Parathyroid adenoma (tissue), 2 donors: ENCODE data around the gene KXD1.

Experiments
- H2AFZ ChIP-seq: fragments of 300-600 bp; sonication (generic); one replicate; pipeline ENCODE4 v1.7.0; 2017; ENCODE audit warnings: antibody characterized with exemption, mild to moderate bottlenecking
- H3K27ac ChIP-seq: fragments of 300-600 bp; sonication (generic); one replicate; pipeline ENCODE4 v1.7.0; 2017
- H3K27me3 ChIP-seq: fragments of 300-600 bp; sonication (generic); one replicate; pipeline ENCODE4 v1.7.0; 2017; ENCODE audit warnings: low read length; ENCODE audit not compliant: control insufficient read depth, insufficient read depth
- H3K36me3 ChIP-seq: fragments of 300-600 bp; sonication (generic); one replicate; pipeline ENCODE4 v1.7.0; 2017; ENCODE audit warnings: low read length; ENCODE audit not compliant: control insufficient read depth, insufficient read depth
- H3K4me1 ChIP-seq: fragments of 300-600 bp; sonication (generic); one replicate; pipeline ENCODE4 v1.7.0; 2017; ENCODE audit warnings: control low read depth
- H3K4me2 ChIP-seq: fragments of 300-600 bp; sonication (generic); one replicate; pipeline ENCODE4 v1.7.0; 2017; ENCODE audit warnings: low read length
- H3K4me3 ChIP-seq: fragments of 300-600 bp; sonication (generic); one replicate; pipeline ENCODE4 v1.7.0; 2017; ENCODE audit warnings: low read depth, low read length
- H3K79me2 ChIP-seq: fragments of 300-600 bp; sonication (generic); one replicate; pipeline ENCODE4 v1.7.0; 2017; ENCODE audit warnings: control low read depth
- H3K9ac ChIP-seq: fragments of 300-600 bp; sonication (generic); one replicate; pipeline ENCODE4 v1.7.0; 2017; ENCODE audit warnings: mild to moderate bottlenecking
- H3K9me3 ChIP-seq: fragments of 300-600 bp; sonication (generic); one replicate; pipeline ENCODE4 v1.7.0; 2017; ENCODE audit warnings: low read length; ENCODE audit not compliant: control insufficient read depth
- CTCF ChIP-seq: fragments of 300-600 bp; sonication (generic); IDR thresholded peaks from one replicate; pipeline ENCODE4 v1.7.0; 2017; ENCODE audit warnings: antibody characterized with exemption, mild to moderate bottlenecking
- donor health status: primary hyperparathyroidism.

KXD1 gene

DNA sequence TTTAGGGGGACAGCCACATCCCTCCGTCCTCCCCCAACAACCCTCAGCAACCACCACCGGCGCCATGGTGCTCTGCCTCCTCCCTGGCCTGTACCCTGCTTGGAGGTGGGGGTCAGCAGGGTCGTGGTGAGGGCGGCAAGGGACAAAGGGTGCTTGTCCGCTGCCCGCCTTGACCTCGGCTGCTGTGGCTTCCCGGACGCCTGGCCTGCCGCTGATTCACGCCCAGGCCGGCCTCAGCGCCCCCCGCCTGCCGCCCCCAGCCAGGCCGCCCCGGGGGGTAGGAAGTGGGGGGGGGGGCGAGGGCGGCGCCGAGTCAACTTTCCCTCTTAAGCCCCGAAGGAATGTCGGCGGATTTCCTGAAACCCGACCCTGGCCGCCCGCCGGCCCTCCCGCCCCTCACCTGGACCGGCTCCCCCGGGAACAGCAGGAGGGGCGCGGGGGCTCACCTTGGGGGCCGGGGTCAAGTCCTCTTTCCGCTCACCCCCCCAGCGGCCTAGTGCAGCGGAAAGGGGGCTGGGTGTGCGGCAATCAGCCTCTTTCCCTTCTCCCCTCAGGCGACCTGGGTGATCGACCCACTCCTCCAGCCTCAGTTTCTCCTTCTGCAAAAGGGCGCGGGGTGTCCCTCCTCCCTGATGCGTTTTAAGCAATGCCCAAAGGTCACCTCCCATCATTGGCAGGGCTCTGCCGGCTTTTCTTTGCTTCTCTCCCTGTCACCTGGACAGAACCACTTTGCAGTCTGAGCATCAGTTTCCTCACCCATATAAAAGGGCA is 53.1 kb downstream of the KXD1 start:
- peaks cover 14% of the 10 kb centered on the region for H3K27me3 ChIP-seq
- no peak overlapping the region for H3K9ac ChIP-seq
- no peak overlapping the region for H2AFZ ChIP-seq
- no peaks in the 10 kb centered on the region for H3K9me3 ChIP-seq
- TF ChIP-seq CTCF: no peak
- no peak overlapping the region for H3K27ac ChIP-seq
- no peak overlapping the region for H3K4me3 ChIP-seq
- no peak overlapping the region for H3K4me2 ChIP-seq
- H3K79me2 ChIP-seq: no peaks in the 10 kb centered on the region
- no peaks in the 10 kb centered on the region for H3K36me3 ChIP-seq
- peaks cover 19% of the 10 kb centered on the region for H3K4me1 ChIP-seq

DNA sequence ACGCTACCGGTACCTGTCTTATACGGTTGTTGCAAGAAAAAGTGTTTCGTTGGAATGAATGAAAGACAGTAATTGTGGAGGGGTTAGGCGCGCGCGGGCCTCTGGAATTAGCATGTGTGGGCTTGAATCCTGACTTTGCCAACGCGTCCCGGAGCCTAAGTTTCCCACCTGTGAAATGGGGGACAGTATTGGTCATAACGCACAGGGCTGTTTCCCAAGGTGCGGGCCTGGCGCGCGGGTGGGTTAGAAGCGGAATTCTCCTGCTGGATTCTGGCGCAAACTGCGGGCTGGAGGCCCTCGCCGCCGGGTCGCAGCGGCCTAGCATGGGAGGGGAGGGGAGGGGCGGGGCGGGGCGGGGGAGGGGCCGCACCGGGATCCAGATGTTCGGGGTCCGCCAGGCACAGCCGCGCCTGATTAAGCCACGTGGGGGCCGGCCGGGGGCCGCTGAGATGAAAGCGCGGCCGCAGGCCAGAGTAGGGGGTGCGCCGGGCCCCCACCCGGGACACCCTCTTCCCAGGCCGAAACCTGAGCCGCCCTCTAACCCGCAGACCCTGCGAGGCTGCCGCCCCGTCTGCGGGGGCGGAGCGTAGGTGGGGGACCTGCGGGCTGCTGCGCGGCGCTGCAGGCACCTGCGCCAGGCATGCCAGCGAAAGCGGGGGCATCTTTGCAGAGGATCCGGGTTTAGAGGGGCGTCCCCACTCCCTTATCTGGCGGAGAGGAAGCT is 53.8 kb downstream of the KXD1 start:
- Histone ChIP-seq H3K4me3 (no peak overlapping the region), H3K27me3 (peaks cover 14% of the 10 kb centered on the region), H3K4me2 (peak overlapping the region; percentile 51), H3K9me3 (no peaks in the 10 kb centered on the region), H3K27ac (no peak overlapping the region), H3K36me3 (no peaks in the 10 kb centered on the region), H3K79me2 (no peaks in the 10 kb centered on the region), H2AFZ (peak overlapping the region; percentile 10), H3K9ac (no peak overlapping the region), H3K4me1 (peaks cover 19% of the 10 kb centered on the region)
- no peak for TF ChIP-seq CTCF

DNA sequence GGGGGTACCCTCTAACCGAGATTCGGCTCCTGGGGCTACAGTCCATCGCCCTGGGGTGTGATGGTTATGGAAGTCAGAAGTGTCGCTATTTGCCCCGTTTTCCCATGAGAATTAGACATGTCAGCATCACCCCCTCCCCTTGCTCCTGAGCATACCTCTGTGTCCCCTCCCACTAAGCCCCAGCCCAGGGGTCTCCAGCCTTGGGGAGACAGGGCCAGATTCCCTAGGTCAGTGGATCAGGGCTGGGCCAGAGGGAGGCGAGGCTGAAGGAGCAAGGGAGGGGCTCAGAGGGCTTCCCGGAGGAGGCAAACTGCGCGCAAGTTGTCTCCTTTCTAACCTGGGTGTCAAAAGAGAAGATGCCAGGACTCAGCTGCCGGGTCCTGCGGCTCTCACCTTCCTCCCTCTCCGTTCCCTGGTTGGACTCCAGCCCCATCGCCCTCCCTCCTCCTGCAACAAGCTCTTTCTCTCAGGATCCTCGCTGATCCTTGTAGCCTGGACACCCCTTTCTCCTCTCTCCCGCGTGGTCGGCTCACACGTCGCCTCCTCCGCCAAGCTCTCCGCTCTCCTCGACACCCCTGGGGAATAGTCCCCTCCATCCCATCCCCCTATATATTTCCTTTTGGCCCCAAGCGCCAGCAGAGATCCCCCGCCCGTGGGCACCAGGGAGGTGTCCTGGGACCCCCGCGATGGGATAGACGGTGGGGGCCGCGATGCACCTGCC is 54.5 kb downstream of the KXD1 start:
- Histone ChIP-seq H3K4me2 (peak overlapping the region; percentile 51), H3K4me1 (peaks cover 18% of the 10 kb centered on the region), H3K4me3 (peak overlapping the region; percentile 14), H2AFZ (peak overlapping the region; percentile 54), H3K9me3 (no peaks in the 10 kb centered on the region), H3K9ac (no peak overlapping the region), H3K79me2 (no peaks in the 10 kb centered on the region), H3K27ac (no peak overlapping the region), H3K36me3 (no peaks in the 10 kb centered on the region), H3K27me3 (peaks cover 14% of the 10 kb centered on the region)
- no peak for TF ChIP-seq CTCF

- H3K4me3 ChIP-seq: peak within 1 kb of the TSS; percentile 14
- no peaks in the 10 kb centered on the region for H3K79me2 ChIP-seq
- H3K4me1 ChIP-seq: peaks cover 12% of the 10 kb centered on the region
- H3K27me3 ChIP-seq: peaks cover 9% of the 10 kb centered on the region
- peak within 1 kb of the TSS; percentile 54 for H2AFZ ChIP-seq
- H3K27ac ChIP-seq: no peak within 1 kb of the TSS
- H3K36me3 ChIP-seq: no peaks in the 10 kb centered on the region
- TF ChIP-seq CTCF: no peak
- no peak within 1 kb of the TSS for H3K9ac ChIP-seq
- peak within 1 kb of the TSS; percentile 51 for H3K4me2 ChIP-seq
- no peaks in the 10 kb centered on the region for H3K9me3 ChIP-seq
Observed at GRCh38 chr19:18612772-18613588, 55.3 kb downstream of the KXD1 start, which contains the start of gene TMEM59L. TSS of gene TMEM59L (plus strand) at chr19:18612870. CDS start at chr19:18612959, 89 bp downstream.
